ENCODE data around the gene ARHGEF9. TPM values are rescaled to one million over a fixed set of nuclear protein-coding genes. Genes with fewer than 3 reads are reported as not detected.

ARHGEF9 gene
- total RNA-seq, 2 experiments from 2014 or later = 16.5 to 19.4 TPM

DNA sequence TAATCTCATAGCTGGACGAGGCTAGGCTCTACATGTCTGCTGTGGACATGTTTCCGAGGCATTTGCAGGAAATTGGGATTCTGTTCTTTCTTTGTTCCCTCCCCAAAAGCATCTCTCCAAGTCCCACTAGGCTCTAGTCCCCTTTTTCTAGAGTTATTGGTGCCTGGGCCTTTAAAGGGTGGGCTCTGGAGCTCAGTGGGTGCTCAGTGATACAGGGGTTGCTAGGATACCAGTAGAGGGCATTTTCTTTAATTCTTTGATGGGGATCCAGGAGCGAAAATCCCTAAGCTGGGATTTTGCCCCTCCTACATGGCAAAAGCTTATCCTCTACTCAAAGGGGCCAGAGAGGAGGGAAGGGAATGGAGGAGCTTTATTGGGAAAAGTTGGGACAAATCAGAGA, 34.2 kb downstream of the ARHGEF9 start:
- CTCF ChIA-PET = no interaction called here

DNA sequence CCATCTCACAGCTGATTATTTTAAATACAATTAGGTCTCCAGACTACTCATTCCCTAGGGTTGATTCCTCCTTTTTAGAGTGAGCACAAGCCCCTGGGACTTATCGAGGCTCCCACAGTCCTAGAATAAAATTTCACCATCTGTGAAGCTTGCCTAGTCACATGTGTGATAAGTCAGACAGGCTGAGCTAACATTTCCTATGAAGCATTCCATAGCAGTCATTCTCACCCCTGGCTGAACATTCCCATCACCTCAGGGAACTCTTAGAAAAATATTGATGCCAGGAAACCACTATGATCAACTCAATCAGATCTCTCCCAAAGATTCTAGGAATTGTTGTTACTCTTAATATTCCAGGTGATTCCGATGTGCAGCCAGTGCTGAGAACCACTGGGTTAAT, 37.7 kb downstream of the ARHGEF9 start:
- Mint-ChIP-seq H3K36me3 (ENCODE audit: low read depth) (peaks cover 2% of the 10 kb centered on the region), H3K4me3 (no peak overlapping the region), H3K27ac (no peak overlapping the region), H3K9me3 (no peaks in the 10 kb centered on the region), H3K4me1 (ENCODE audit: low read depth) (peaks cover 56% of the 10 kb centered on the region), H3K27me3 (no peaks in the 10 kb centered on the region)
- TF ChIP-seq, protein P1, sequence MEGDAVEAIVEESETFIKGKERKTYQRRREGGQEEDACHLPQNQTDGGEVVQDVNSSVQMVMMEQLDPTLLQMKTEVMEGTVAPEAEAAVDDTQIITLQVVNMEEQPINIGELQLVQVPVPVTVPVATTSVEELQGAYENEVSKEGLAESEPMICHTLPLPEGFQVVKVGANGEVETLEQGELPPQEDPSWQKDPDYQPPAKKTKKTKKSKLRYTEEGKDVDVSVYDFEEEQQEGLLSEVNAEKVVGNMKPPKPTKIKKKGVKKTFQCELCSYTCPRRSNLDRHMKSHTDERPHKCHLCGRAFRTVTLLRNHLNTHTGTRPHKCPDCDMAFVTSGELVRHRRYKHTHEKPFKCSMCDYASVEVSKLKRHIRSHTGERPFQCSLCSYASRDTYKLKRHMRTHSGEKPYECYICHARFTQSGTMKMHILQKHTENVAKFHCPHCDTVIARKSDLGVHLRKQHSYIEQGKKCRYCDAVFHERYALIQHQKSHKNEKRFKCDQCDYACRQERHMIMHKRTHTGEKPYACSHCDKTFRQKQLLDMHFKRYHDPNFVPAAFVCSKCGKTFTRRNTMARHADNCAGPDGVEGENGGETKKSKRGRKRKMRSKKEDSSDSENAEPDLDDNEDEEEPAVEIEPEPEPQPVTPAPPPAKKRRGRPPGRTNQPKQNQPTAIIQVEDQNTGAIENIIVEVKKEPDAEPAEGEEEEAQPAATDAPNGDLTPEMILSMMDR (IDR thresholded peaks at IDR 0.05) = no peak
- ChIA-PET CTCF (interaction anchor here (1.2 kb wide), 1 partner anchor 59 kb away, joined by 4 read pairs; no protein-coding TSS in a partner anchor), POLR2A (interaction anchor here (1.7 kb wide), 1 partner anchor 8 kb away, joined by 9 read pairs; a partner anchor contains a TSS)
- no peak for DNase-seq
- ATAC-seq = no peak
- intact Hi-C loops (cut with micrococcal nuclease) = no loop called here

More for the DNA sequence above, 34.2 kb downstream of the ARHGEF9 start:
- POLR2A ChIA-PET = no interaction called here
- Mint-ChIP-seq H3K27me3 (no peaks in the 10 kb centered on the region), H3K36me3 (ENCODE audit: low read depth) (peaks cover 2% of the 10 kb centered on the region), H3K27ac (no peak overlapping the region), H3K4me3 (no peak overlapping the region), H3K9me3 (no peaks in the 10 kb centered on the region), H3K4me1 (ENCODE audit: low read depth) (peaks cover 50% of the 10 kb centered on the region)
- DNase-seq (no peak), ATAC-seq (no peak)
- TF ChIP-seq, protein P1 (IDR thresholded peaks at IDR 0.05) = no peak
- intact Hi-C loops (cut with micrococcal nuclease) = no loop called here

DNA sequence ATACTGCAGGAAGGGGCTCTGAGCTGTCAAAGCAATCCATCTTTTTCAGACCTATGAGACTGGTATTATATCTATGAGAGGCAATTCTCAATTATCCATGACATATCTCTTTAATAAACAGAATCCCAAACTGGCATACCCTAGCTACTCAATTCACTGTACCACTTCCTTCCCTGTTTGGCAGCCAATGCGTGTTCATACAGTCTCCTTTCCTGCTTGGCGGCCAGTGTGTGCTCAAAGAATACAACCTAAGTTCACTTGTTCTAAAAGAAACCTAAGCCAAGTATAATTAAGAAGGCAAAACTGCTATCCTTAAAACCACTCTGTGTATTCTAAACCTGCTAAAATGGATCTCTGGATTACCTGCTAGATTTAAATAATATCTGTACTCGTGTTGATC, 38.3 kb downstream of the ARHGEF9 start:
- TF ChIP-seq, protein P1 (IDR thresholded peaks at IDR 0.05) = no peak
- Mint-ChIP-seq H3K27ac (peak overlapping the region; percentile 47), H3K4me1 (ENCODE audit: low read depth) (peaks cover 54% of the 10 kb centered on the region), H3K27me3 (no peaks in the 10 kb centered on the region), H3K4me3 (no peak overlapping the region), H3K9me3 (no peaks in the 10 kb centered on the region), H3K36me3 (ENCODE audit: low read depth) (peaks cover 2% of the 10 kb centered on the region)
- intact Hi-C loops (cut with micrococcal nuclease) = no loop called here
- DNase-seq = no peak
- ATAC-seq = peak; percentile 8
- CTCF ChIA-PET = interaction anchor here (1.9 kb wide), 1 partner anchor 9 kb away, joined by 4 read pairs; no protein-coding TSS in a partner anchor
- POLR2A ChIA-PET = interaction anchor here (1.7 kb wide), 1 partner anchor 9 kb away, joined by 9 read pairs; a partner anchor contains a TSS

DNA sequence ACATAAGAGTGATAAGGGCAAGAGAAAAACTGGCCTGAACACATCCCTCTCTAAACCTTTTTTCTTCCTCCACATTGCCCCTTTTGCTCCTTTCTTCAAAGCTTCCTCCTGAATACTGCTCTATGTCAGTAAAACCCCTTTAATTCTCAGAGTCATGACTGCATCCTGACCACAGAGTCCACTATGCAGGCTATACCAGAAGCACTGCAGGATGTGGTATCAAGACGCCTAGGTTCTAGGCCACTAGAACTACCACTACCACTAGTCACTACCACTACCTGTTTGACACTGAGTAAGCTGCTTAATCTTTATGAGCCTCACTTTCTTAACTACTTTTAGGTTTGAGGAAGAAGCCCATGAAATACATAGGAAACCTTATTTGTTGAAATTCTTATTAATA, 38.7 kb downstream of the ARHGEF9 start:
- Mint-ChIP-seq H3K27me3 (no peaks in the 10 kb centered on the region), H3K36me3 (ENCODE audit: low read depth) (peaks cover 2% of the 10 kb centered on the region), H3K27ac (peak overlapping the region; percentile 87), H3K4me1 (ENCODE audit: low read depth) (peaks cover 50% of the 10 kb centered on the region), H3K4me3 (peak overlapping the region; percentile 34), H3K9me3 (no peaks in the 10 kb centered on the region)
- TF ChIP-seq, protein P1 (IDR thresholded peaks at IDR 0.05) = no peak
- ATAC-seq (peak; percentile 99), DNase-seq (peak; percentile 59)
- CTCF ChIA-PET = interaction anchor here (1.9 kb wide), 1 partner anchor 9 kb away, joined by 4 read pairs; no protein-coding TSS in a partner anchor
- intact Hi-C loops (cut with micrococcal nuclease) = no loop called here
- POLR2A ChIA-PET = interaction anchor here (1.7 kb wide), 1 partner anchor 9 kb away, joined by 9 read pairs; a partner anchor contains a TSS

DNA sequence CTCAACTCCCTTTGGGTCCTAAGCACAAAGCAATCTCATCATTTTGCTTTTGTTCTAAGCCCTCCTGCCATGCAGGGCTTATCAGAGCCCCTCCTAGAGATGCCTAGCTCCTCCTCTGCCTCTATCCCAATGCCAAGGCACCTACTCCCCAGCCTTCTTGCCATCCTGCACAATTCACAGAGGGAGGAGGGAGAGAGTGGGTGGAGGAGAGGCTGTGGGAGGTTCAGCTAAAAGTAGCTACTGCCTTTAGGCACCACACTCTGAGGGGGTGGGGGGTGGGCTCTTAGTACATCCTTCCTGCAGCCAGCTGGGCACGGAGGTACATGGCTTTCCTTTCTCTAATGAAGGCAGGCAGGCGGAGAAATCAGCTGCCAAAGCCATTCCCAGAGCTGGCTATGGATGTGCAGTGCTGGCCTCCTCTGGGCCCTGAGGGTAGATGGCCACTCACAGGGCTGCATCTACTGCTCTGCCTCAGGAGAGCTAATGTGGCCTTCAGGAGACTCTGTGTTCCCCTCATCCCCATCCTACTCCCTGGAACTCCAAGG, 40.1 kb downstream of the ARHGEF9 start:
- peaks cover 2% of the 10 kb centered on the region for H3K36me3 Mint-ChIP-seq (ENCODE audit: low read depth)
- ATAC-seq = no peak
- intact Hi-C loops (cut with micrococcal nuclease) = no loop called here
- H3K27me3 Mint-ChIP-seq = no peaks in the 10 kb centered on the region
- H3K9me3 Mint-ChIP-seq = no peaks in the 10 kb centered on the region
- no peak overlapping the region for H3K27ac Mint-ChIP-seq
- DNase-seq = no peak
- peaks cover 47% of the 10 kb centered on the region for H3K4me1 Mint-ChIP-seq (ENCODE audit: low read depth)
- TF ChIP-seq, protein P1 (IDR thresholded peaks at IDR 0.05) = no peak
- ChIA-PET POLR2A (no interaction called here), CTCF (interaction anchor here (1.9 kb wide), 1 partner anchor 10 kb away, joined by 4 read pairs; no protein-coding TSS in a partner anchor)
- no peak overlapping the region for H3K4me3 Mint-ChIP-seq

All from activated CD8-positive, alpha-beta T cell treated with anti-CD3 and anti-CD28 coated beads for 36 hours (primary cell).